Caco-2 (cell line): Measurements from ENCODE around the gene CYP1A1. TPM values are rescaled to one million over a fixed set of nuclear protein-coding genes. Genes with fewer than 3 reads are reported as not detected.
"Not testable (repeated sequence)": the region's sequence is repeated elsewhere in the genome, so short reads cannot be mapped to it uniquely, and the experiment has no call there.

Source experiments
- BruUV-seq: library from RNA; stranded (reverse); fragments of 400-500 nt; replicated peaks from 2 replicates; lab custom pipeline; 2021; lab: Mats Ljungman, UMichigan
- CTCF ChIA-PET: fragments of 300-600 bp; sonication (Branson Sonifier 250); formaldehyde crosslinking; loops from one replicate; lab custom pipeline; 2022; ENCODE audit warnings: antibody characterized with exemption; lab: Charles Lee
- POLR2A ChIA-PET: fragments of 300-600 bp; sonication (Branson Sonifier 250); formaldehyde crosslinking; loops from one replicate; lab custom pipeline; 2022; ENCODE audit warnings: antibody characterized with exemption; lab: Charles Lee
- DNase-seq, 2 experiments: peaks; one replicate each; pipeline versions ENCODE4 v3.0.0 to v3.0.0-alpha.2; 2020 to 2022
- H3K27me3 ChIP-seq: replicated peaks from 2 replicates; pipeline ENCODE4 v1.6.0; 2011; ENCODE audit warnings: low read length; ENCODE audit not compliant: control insufficient read depth, insufficient read depth
- H3K36me3 ChIP-seq: 2 replicates; pipeline ENCODE4 v1.5.1; 2011; ENCODE audit warnings: low read length; ENCODE audit not compliant: control insufficient read depth, insufficient read depth
- H3K4me1 ChIP-seq: fragments of 250-450 bp; sonication (Bioruptor Pico); 2 replicates; pipeline ENCODE4 v1.5.1; 2020; ENCODE audit warnings: mild to moderate bottlenecking
- H3K4me3 ChIP-seq: 2 replicates; pipeline ENCODE4 v1.5.1; 2011; ENCODE audit warnings: low read depth, mild to moderate bottlenecking, control low read depth, low read length
- H3K9me3 ChIP-seq: fragments of 250-450 bp; sonication (Bioruptor Pico); 2 replicates; pipeline ENCODE4 v1.5.1; 2020; ENCODE audit warnings: mild to moderate bottlenecking, moderate library complexity
- H3K27ac Mint-ChIP-seq: one replicate; pipeline ENCODE4 v1.8.0; 2022; ENCODE audit warnings: mixed read lengths; ENCODE audit not compliant: unreplicated experiment
- H3K27me3 Mint-ChIP-seq: one replicate; pipeline ENCODE4 v1.8.0; 2022; ENCODE audit warnings: mixed read lengths; ENCODE audit not compliant: insufficient read depth, unreplicated experiment
- H3K36me3 Mint-ChIP-seq: one replicate; pipeline ENCODE4 v1.8.0; 2022; ENCODE audit warnings: mild to moderate bottlenecking, mixed read lengths; ENCODE audit not compliant: insufficient read depth, unreplicated experiment
- H3K4me1 Mint-ChIP-seq: one replicate; pipeline ENCODE4 v1.8.0; 2022; ENCODE audit warnings: low read depth, mixed read lengths; ENCODE audit not compliant: unreplicated experiment
- H3K4me3 Mint-ChIP-seq: one replicate; pipeline ENCODE4 v1.8.0; 2022; ENCODE audit warnings: mild to moderate bottlenecking, moderate library complexity, mixed read lengths; ENCODE audit not compliant: unreplicated experiment
- H3K9me3 Mint-ChIP-seq: one replicate; pipeline ENCODE4 v1.8.0; 2022; ENCODE audit warnings: mixed read lengths; ENCODE audit not compliant: unreplicated experiment
- CTCF ChIP-seq, 2 experiments: fragments of 200-600 bp in 1 of 2; IDR thresholded peaks; 1 replicate in 1 of 2; 2 replicates in 1 of 2; pipeline versions ENCODE4 v1.5.1 to v1.8.0; 2011 to 2022; ENCODE audit warnings: antibody characterized with exemption in 1 of 2, control low read depth in 1 of 2, inconsistent platforms in 1 of 2, low read depth in 1 of 2, low read length in 1 of 2, mild to moderate bottlenecking in 1 of 2, moderate library complexity in 1 of 2; ENCODE audit not compliant: insufficient read depth in 1 of 2, severe bottlenecking in 1 of 2, unreplicated experiment in 1 of 2
- intact Hi-C: fragments of 100-400 bp; cut with micrococcal nuclease; formaldehyde crosslinking; loops from one replicate; pipeline ENCODE4 v1.10.0; 2022; ENCODE audit not compliant: unreplicated experiment
- total RNA-seq: library from RNA; stranded (reverse); gene quantifications from 2 replicates; pipeline ENCODE4 v1.2.3, GENCODE V29; 2022

CYP1A1 gene
- total RNA-seq, 1 experiment from 2014 or later = 73.8 TPM

- Mint-ChIP-seq H3K27ac (peak overlapping the region; percentile 33), H3K4me1 (peaks cover 27% of the 10 kb centered on the region), H3K27me3 (no peaks in the 10 kb centered on the region), H3K9me3 (no peaks in the 10 kb centered on the region), H3K4me3 (no peak overlapping the region), H3K36me3 (peaks cover 24% of the 10 kb centered on the region)
- BruUV-seq = no TSS peak
- peak; percentile 48 to 81 for DNase-seq
- Histone ChIP-seq H3K4me3 (no peak overlapping the region), H3K27me3 (no peaks in the 10 kb centered on the region), H3K9me3 (no peaks in the 10 kb centered on the region), H3K36me3 (no peaks in the 10 kb centered on the region), H3K4me1 (peaks cover 30% of the 10 kb centered on the region)
- intact Hi-C loops = no loop called here
- no peak for TF ChIP-seq CTCF (IDR thresholded peaks at IDR 0.05; ENCODE audit: insufficient read depth in 1 of 2, low read depth in 1 of 2, low read length in 1 of 2, severe bottlenecking in 1 of 2, unreplicated experiment in 1 of 2)
- POLR2A ChIA-PET = interaction anchor here (0.7 kb wide), 1 partner anchor 38 kb away, joined by 3 read pairs; no protein-coding TSS in a partner anchor
- CTCF ChIA-PET = interaction anchor here (0.6 to 1.0 kb wide), 2 partner anchors 38 to 421 kb away, joined by 7 to 14 read pairs; no protein-coding TSS in a partner anchor
Observed at GRCh38 chr15:74730619-74731316, 5.4 kb upstream of the CYP1A1 start.

DNA sequence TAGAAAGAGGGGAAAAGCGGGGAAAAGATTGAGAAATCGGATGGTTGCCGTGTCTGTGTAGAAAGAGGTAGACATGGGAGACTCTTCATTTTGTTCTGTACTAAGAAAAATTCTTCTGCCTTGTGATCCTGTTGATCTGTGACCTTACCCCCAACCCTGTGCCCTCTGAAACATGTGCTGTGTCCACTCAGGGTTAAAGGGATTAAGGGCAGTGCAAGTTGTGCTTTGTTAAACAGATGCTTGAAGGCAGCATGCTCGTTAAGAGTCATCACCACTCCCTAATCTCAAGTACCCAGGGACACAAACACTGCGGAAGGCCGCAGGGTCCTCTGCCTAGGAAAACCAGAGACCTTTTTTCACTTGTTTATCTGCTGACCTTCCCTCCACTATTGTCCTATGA, 4.0 kb upstream of the CYP1A1 start:
- peaks cover 24% of the 10 kb centered on the region for H3K36me3 Mint-ChIP-seq
- H3K27me3 ChIP-seq, DNase-seq, POLR2A ChIA-PET, intact Hi-C loops, H3K9me3 Mint-ChIP-seq, H3K4me3 Mint-ChIP-seq, CTCF ChIA-PET, H3K27ac Mint-ChIP-seq, H3K27me3 Mint-ChIP-seq, H3K36me3 ChIP-seq, BruUV-seq, H3K4me3 ChIP-seq, H3K9me3 ChIP-seq: not testable (repeated sequence)
- H3K4me1 Mint-ChIP-seq = peaks cover 27% of the 10 kb centered on the region
- peaks cover 40% of the 10 kb centered on the region for H3K4me1 ChIP-seq

- H3K27me3 Mint-ChIP-seq, intact Hi-C loops, H3K9me3 ChIP-seq, H3K9me3 Mint-ChIP-seq, BruUV-seq, H3K4me3 Mint-ChIP-seq, H3K36me3 ChIP-seq, H3K27ac Mint-ChIP-seq, H3K4me3 ChIP-seq, DNase-seq, H3K27me3 ChIP-seq, POLR2A ChIA-PET: not testable (repeated sequence)
- CTCF ChIA-PET = interaction anchor here (0.5 kb wide), 1 partner anchor 266 kb away, joined by 4 read pairs; no protein-coding TSS in a partner anchor
- Mint-ChIP-seq H3K4me1 (peaks cover 28% of the 10 kb centered on the region), H3K36me3 (peaks cover 24% of the 10 kb centered on the region)
- peaks cover 45% of the 10 kb centered on the region for H3K4me1 ChIP-seq
Observed at GRCh38 chr15:74728699-74729098, 3.4 kb upstream of the CYP1A1 start.

DNA sequence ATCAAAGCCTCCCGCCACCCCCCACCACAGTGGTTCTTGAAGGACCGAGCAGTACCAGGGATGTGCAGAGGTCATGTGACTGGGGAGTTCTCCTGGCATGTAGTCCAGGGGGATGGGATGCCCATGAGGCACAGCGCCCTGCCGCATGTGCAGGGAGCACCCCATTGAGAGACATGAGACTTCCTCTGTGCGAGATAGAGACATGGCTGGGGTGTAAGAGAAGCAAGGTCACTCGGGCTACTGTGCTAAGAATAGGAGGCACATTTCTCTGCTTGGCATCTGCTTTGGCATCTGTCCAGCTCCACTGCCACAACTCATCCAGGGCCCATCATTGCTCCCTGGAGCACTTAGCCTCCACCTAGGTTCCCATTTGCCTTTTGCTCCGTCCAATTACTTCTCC, 2.4 kb upstream of the CYP1A1 start:
- no peak for TF ChIP-seq CTCF (IDR thresholded peaks at IDR 0.05; ENCODE audit: insufficient read depth in 1 of 2, low read depth in 1 of 2, low read length in 1 of 2, severe bottlenecking in 1 of 2, unreplicated experiment in 1 of 2)
- no peak for DNase-seq
- no peaks in the 10 kb centered on the region for H3K27me3 ChIP-seq
- Mint-ChIP-seq H3K36me3 (peaks cover 27% of the 10 kb centered on the region), H3K27me3 (no peaks in the 10 kb centered on the region), H3K4me3 (no peak overlapping the region), H3K9me3 (no peaks in the 10 kb centered on the region), H3K4me1 (peaks cover 33% of the 10 kb centered on the region), H3K27ac (peak overlapping the region; percentile 96)
- no peaks in the 10 kb centered on the region for H3K9me3 ChIP-seq
- CTCF ChIA-PET = no interaction called here
- intact Hi-C loops = loop anchor here (2.0 kb wide), 2 partner anchors 41 to 85 kb away; no protein-coding TSS in a partner anchor
- H3K4me3 ChIP-seq = no peak overlapping the region
- H3K36me3 ChIP-seq = no peaks in the 10 kb centered on the region
- peaks cover 49% of the 10 kb centered on the region for H3K4me1 ChIP-seq
- no TSS peak for BruUV-seq
- POLR2A ChIA-PET = no interaction called here
